GM12878 (cell line): ENCODE data around the gene RAPGEF1. TPM values are rescaled to one million over a fixed set of nuclear protein-coding genes. Genes with fewer than 3 reads are reported as not detected.

Experiments used
- ATF2 ChIP-seq: IDR thresholded peaks from 2 replicates; pipeline ENCODE4 v1.6.1; 2012; ENCODE audit warnings: low read length, inconsistent platforms
- BHLHE40 ChIP-seq, 2 experiments: fragments of 450-650 bp in 1 of 2; IDR thresholded peaks; 2 replicates each; pipeline ENCODE4 v1.6.1; 2011 to 2017; ENCODE audit warnings: low read depth in 2 of 2, borderline replicate concordance in 1 of 2, improper control_type of control experiment in 1 of 2, low read length in 1 of 2, mild to moderate bottlenecking in 1 of 2
- CEBPZ ChIP-seq: fragments of 150-350 bp; IDR thresholded peaks from 2 replicates; pipeline ENCODE4 v1.6.1; 2016; ENCODE audit warnings: low read depth, low read length
- CUX1 ChIP-seq: IDR thresholded peaks from 2 replicates; pipeline ENCODE4 v1.6.1; 2012; ENCODE audit warnings: improper control_type of control experiment, low read depth, low read length; ENCODE audit not compliant: insufficient replicate concordance
- EGR1 ChIP-seq, 2 experiments: IDR thresholded peaks; 1 replicate in 1 of 2; 2 replicates in 1 of 2; pipeline ENCODE4 v1.6.1; 2011 to 2012; ENCODE audit warnings: low read depth in 2 of 2, low read length in 2 of 2, borderline replicate concordance in 1 of 2, mild to moderate bottlenecking in 1 of 2, moderate library complexity in 1 of 2
- FOS ChIP-seq: IDR thresholded peaks from 3 replicates; pipeline ENCODE4 v1.6.1; 2011; ENCODE audit warnings: borderline replicate concordance; ENCODE audit not compliant: insufficient read length; ENCODE audit errors: extremely low read depth
- FOXK2 ChIP-seq: fragments of 450-650 bp; IDR thresholded peaks from 2 replicates; pipeline ENCODE4 v1.6.1; 2017; ENCODE audit warnings: mild to moderate bottlenecking, moderate library complexity
- KAT2A ChIP-seq: conservative IDR thresholded peaks from 2 replicates; pipeline ENCODE4 v1.6.1; 2011; ENCODE audit warnings: low read depth, low read length; ENCODE audit not compliant: control insufficient read depth
- KLF5 ChIP-seq: fragments of 450-650 bp; IDR thresholded peaks from 2 replicates; pipeline ENCODE4 v1.6.1; 2014; ENCODE audit warnings: mild to moderate bottlenecking; ENCODE audit not compliant: partially characterized antibody
- NFXL1 ChIP-seq: fragments of 450-650 bp; IDR thresholded peaks from 2 replicates; pipeline ENCODE4 v1.6.1; 2017; ENCODE audit warnings: antibody characterized with exemption, mild to moderate bottlenecking, borderline replicate concordance
- NR2C1 ChIP-seq: fragments of 450-650 bp; IDR thresholded peaks from 2 replicates; pipeline ENCODE4 v1.6.1; 2017; ENCODE audit warnings: antibody characterized with exemption, mild to moderate bottlenecking, moderate library complexity
- PAX5 ChIP-seq: IDR thresholded peaks from 2 replicates; pipeline ENCODE4 v1.6.1; 2011; ENCODE audit warnings: low read depth, low read length, borderline replicate concordance
- PKNOX1 ChIP-seq: fragments of 450-650 bp; IDR thresholded peaks from 2 replicates; pipeline ENCODE4 v1.6.1; 2016; ENCODE audit warnings: mild to moderate bottlenecking
- SMARCA5 ChIP-seq: fragments of 450-650 bp; IDR thresholded peaks from 2 replicates; pipeline ENCODE4 v1.6.1; 2017; ENCODE audit warnings: mild to moderate bottlenecking
- ZBTB33 ChIP-seq: fragments of 450-650 bp; IDR thresholded peaks from 2 replicates; pipeline ENCODE4 v1.6.1; 2017; ENCODE audit warnings: mild to moderate bottlenecking
- polyA plus RNA-seq, 11 experiments: library from polyadenylated mRNA; depleted of rRNA in 4 of 11; unstranded in 6 of 11; stranded (reverse) in 5 of 11; fragments of >200 nt; fragmentation: Nextera tagmentation in 4 of 11; fragmentation: Illumina TruSeq in 1 of 11; extraction: Ambion mirVana in 4 of 11; extraction: Trizol in 1 of 11; gene quantifications; 1 replicate in 1 of 11; 2 replicates in 10 of 11; pipeline versions ENCODE4 v1.2.1 to v1.2.3, GENCODE V29; 2011 to 2016; ENCODE audit warnings: inconsistent platforms in 2 of 11, missing spikeins in 2 of 11, low read depth in 1 of 11
- total RNA-seq, 4 experiments: library from RNA; depleted of rRNA in 3 of 4; stranded (reverse); fragments of >200 nt in 3 of 4; fragmentation: Illumina TruSeq in 1 of 4; extraction: Trizol in 1 of 4; gene quantifications; 2 replicates each; pipeline versions ENCODE4 v1.2.1 to v1.2.3, GENCODE V29; 2013 to 2021

Gene RAPGEF1
- total and polyA plus RNA-seq, 10 of the 15 experiments (the other 5 are each of a cell fraction or from before 2014, with no cell fraction given): 0.42 to 113 (median 45.9) TPM

GRCh38 chr9:131621551-131622358 is 118.1 kb downstream of the RAPGEF1 start (continued):
- no peak for TF ChIP-seq NR2C1
- TF ChIP-seq FOS: no peak
- TF ChIP-seq BHLHE40 (IDR thresholded peaks at IDR 0.05; ENCODE audit: borderline replicate concordance in 1 of 2, low read depth in 2 of 2, low read length in 1 of 2): peak; percentile 11 to 35; a peak in 1 of 4 replicates
- TF ChIP-seq KAT2A: no peak
- TF ChIP-seq EGR1 (IDR thresholded peaks at IDR 0.05; ENCODE audit: borderline replicate concordance in 1 of 2, low read depth in 2 of 2, low read length in 2 of 2): peak in 1 of 2 experiments; percentile 31; a peak in 1 of 3 replicates
- TF ChIP-seq PAX5: peak; percentile 47; the same call in 1 of the 2 replicates
- no peak for TF ChIP-seq FOXK2
- no peak; the same call in none of the 2 replicates for TF ChIP-seq SMARCA5
- TF ChIP-seq CUX1: no peak
- TF ChIP-seq KLF5: no peak
- no peak for TF ChIP-seq ZBTB33
- no peak for TF ChIP-seq ATF2
- 0 out of 2 replicates have a peak, but pooled peaks have one; percentile 36 for TF ChIP-seq NFXL1
- no peak for TF ChIP-seq CEBPZ
- TF ChIP-seq PKNOX1: peak; percentile 94
